WERI-Rb-1 (cell line): ENCODE results near the gene SLC44A2.

Experiments used
- DNase-seq: peaks from one replicate; pipeline ENCODE4 v3.0.0-alpha.2; 2020
- H3K27ac ChIP-seq: fragments of 250-450 bp; sonication (Bioruptor Pico); 2 replicates; pipeline ENCODE4 v1.5.1; 2020; ENCODE audit warnings: mild to moderate bottlenecking, moderate library complexity
- H3K27me3 ChIP-seq: fragments of 250-450 bp; sonication (Bioruptor Pico); 2 replicates; pipeline ENCODE4 v1.5.1; 2021; ENCODE audit warnings: mild to moderate bottlenecking, low read depth, moderate library complexity; ENCODE audit not compliant: insufficient read depth, severe bottlenecking
- H3K36me3 ChIP-seq: fragments of 250-450 bp; sonication (Bioruptor Pico); 2 replicates; pipeline ENCODE4 v1.5.1; 2020; ENCODE audit warnings: mild to moderate bottlenecking, moderate library complexity
- H3K4me3 ChIP-seq: 2 replicates; pipeline ENCODE4 v1.5.1; 2011; ENCODE audit warnings: low read depth, mild to moderate bottlenecking, control low read depth, low read length
- H3K9me3 ChIP-seq: fragments of 250-450 bp; sonication (Bioruptor Pico); 2 replicates; pipeline ENCODE4 v1.5.1; 2021; ENCODE audit warnings: mild to moderate bottlenecking, moderate library complexity; ENCODE audit not compliant: severe bottlenecking
- CTCF ChIP-seq: IDR thresholded peaks from 2 replicates; pipeline ENCODE4 v1.5.1; 2011; ENCODE audit warnings: low read depth, mild to moderate bottlenecking, control low read depth, inconsistent platforms, low read length

Gene SLC44A2

GRCh38 chr19:10682397-10683063 is 57.2 kb downstream of the SLC44A2 start:
- H3K4me3 ChIP-seq: no peak overlapping the region
- no peak overlapping the region for H3K27ac ChIP-seq
- no peak for DNase-seq
- H3K27me3 ChIP-seq: no peaks in the 10 kb centered on the region
- no peak for TF ChIP-seq CTCF
- no peaks in the 10 kb centered on the region for H3K9me3 ChIP-seq
- H3K36me3 ChIP-seq: peaks cover 96% of the 10 kb centered on the region

GRCh38 chr19:10683064-10683426 is 57.7 kb downstream of the SLC44A2 start:
- Histone ChIP-seq H3K36me3 (peaks cover 96% of the 10 kb centered on the region), H3K9me3 (no peaks in the 10 kb centered on the region), H3K4me3 (no peak overlapping the region), H3K27me3 (no peaks in the 10 kb centered on the region), H3K27ac (no peak overlapping the region)
- DNase-seq: no peak
- TF ChIP-seq CTCF: no peak

- DNase-seq: no peak
- no peak for TF ChIP-seq CTCF
- Histone ChIP-seq H3K27me3 (no peaks in the 10 kb centered on the region), H3K27ac (no peak overlapping the region), H3K36me3 (peaks cover 96% of the 10 kb centered on the region), H3K9me3 (no peaks in the 10 kb centered on the region), H3K4me3 (no peak overlapping the region)
Measured at GRCh38 chr19:10683582-10683981, 58.2 kb downstream of the SLC44A2 start.

GRCh38 chr19:10685210-10685609 is 59.9 kb downstream of the SLC44A2 start:
- H3K36me3 ChIP-seq: peaks cover 96% of the 10 kb centered on the region
- no peak overlapping the region for H3K27ac ChIP-seq
- DNase-seq: no peak
- no peaks in the 10 kb centered on the region for H3K27me3 ChIP-seq
- H3K4me3 ChIP-seq: no peak overlapping the region
- no peak for TF ChIP-seq CTCF
- H3K9me3 ChIP-seq: no peaks in the 10 kb centered on the region

- H3K36me3 ChIP-seq: peaks cover 96% of the 10 kb centered on the region
- no peak for DNase-seq
- no peaks in the 10 kb centered on the region for H3K27me3 ChIP-seq
Measured at GRCh38 chr19:10686193-10686592, 60.8 kb downstream of the SLC44A2 start.

More at GRCh38 chr19:10686193-10686592, 60.8 kb downstream of the SLC44A2 start:
- Histone ChIP-seq H3K27ac (no peak overlapping the region), H3K9me3 (no peaks in the 10 kb centered on the region), H3K4me3 (no peak overlapping the region)
- TF ChIP-seq CTCF: no peak
